ENCODE results near the gene SOX1.

DNA sequence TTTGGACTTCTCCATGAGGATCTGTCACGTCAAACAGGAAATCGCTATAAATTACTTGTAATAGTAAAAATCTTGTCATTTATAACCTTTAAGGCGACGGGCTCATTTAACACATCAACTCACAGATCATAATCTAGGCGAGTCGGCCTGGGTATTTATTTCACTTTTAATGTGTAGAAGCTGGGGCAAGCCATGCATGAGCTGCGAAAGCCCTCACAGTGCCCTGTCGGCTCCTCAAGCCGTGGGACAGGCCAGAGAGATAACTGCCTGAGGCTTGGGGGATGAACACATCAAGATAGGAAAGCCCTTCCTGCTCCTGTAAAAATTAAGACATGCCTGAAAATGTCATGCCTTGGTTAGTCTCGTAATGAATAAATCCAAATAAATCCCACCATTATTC is 30.8 kb downstream of the SOX1 start:
- TF ChIP-seq, protein P1, sequence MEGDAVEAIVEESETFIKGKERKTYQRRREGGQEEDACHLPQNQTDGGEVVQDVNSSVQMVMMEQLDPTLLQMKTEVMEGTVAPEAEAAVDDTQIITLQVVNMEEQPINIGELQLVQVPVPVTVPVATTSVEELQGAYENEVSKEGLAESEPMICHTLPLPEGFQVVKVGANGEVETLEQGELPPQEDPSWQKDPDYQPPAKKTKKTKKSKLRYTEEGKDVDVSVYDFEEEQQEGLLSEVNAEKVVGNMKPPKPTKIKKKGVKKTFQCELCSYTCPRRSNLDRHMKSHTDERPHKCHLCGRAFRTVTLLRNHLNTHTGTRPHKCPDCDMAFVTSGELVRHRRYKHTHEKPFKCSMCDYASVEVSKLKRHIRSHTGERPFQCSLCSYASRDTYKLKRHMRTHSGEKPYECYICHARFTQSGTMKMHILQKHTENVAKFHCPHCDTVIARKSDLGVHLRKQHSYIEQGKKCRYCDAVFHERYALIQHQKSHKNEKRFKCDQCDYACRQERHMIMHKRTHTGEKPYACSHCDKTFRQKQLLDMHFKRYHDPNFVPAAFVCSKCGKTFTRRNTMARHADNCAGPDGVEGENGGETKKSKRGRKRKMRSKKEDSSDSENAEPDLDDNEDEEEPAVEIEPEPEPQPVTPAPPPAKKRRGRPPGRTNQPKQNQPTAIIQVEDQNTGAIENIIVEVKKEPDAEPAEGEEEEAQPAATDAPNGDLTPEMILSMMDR (IDR thresholded peaks at IDR 0.05 in 2 of 3, conservative IDR thresholded peaks at IDR 0.05 in 1 of 3; ENCODE audit: insufficient read depth in 2 of 3, low read depth in 1 of 3, low read length in 3 of 3) = no peak
- TF ChIP-seq MEF2D (tag; conservative IDR thresholded peaks at IDR 0.05; ENCODE audit: low read depth) = no peak
- no peak for TF ChIP-seq HNRNPH1 (optimal IDR thresholded peaks at IDR 0.05; ENCODE audit: low read depth, low read length)
- no peak for TF ChIP-seq ZNF561 (CRISPR knock-in tag; conservative IDR thresholded peaks at IDR 0.05)
- TF ChIP-seq, protein P2, sequence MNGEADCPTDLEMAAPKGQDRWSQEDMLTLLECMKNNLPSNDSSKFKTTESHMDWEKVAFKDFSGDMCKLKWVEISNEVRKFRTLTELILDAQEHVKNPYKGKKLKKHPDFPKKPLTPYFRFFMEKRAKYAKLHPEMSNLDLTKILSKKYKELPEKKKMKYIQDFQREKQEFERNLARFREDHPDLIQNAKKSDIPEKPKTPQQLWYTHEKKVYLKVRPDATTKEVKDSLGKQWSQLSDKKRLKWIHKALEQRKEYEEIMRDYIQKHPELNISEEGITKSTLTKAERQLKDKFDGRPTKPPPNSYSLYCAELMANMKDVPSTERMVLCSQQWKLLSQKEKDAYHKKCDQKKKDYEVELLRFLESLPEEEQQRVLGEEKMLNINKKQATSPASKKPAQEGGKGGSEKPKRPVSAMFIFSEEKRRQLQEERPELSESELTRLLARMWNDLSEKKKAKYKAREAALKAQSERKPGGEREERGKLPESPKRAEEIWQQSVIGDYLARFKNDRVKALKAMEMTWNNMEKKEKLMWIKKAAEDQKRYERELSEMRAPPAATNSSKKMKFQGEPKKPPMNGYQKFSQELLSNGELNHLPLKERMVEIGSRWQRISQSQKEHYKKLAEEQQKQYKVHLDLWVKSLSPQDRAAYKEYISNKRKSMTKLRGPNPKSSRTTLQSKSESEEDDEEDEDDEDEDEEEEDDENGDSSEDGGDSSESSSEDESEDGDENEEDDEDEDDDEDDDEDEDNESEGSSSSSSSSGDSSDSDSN (IDR thresholded peaks at IDR 0.05; ENCODE audit: borderline replicate concordance in 1 of 2, low read depth in 2 of 2, low read length in 2 of 2) = no peak
- TF ChIP-seq PURB (CRISPR knock-in tag; IDR thresholded peaks at IDR 0.05; ENCODE audit: low read depth) = no peak

Measured in K562 (cell line).